ENCODE results near the gene AMER3.
"Not testable (repeated sequence)": the region's sequence is repeated elsewhere in the genome, so short reads cannot be mapped to it uniquely, and the experiment has no call there.

AMER3 gene

GRCh38 chr2:130755256-130756052 is at the start of gene AMER3:
Gene AMER3, plus strand, starts transcription at chr2:130755540. Its CDS starts 6,533 bp downstream, at chr2:130762073.
- DNase-seq (ENCODE audit: low read depth, low spot score), result no peak

- not testable (repeated sequence) for DNase-seq (ENCODE audit: low read depth, low spot score)
These were observed 40.5 kb upstream of the AMER3 start for GRCh38 chr2:130714795-130715194.

GRCh38 chr2:130720036-130720435 is 35.3 kb upstream of the AMER3 start:
- DNase-seq (ENCODE audit: low read depth, low spot score), result no peak

- DNase-seq (ENCODE audit: low read depth, low spot score), result no peak
These were observed 34.8 kb upstream of the AMER3 start for GRCh38 chr2:130720528-130720927.

- no peak for DNase-seq (ENCODE audit: low read depth, low spot score)
These were observed 30.9 kb upstream of the AMER3 start for GRCh38 chr2:130724455-130724854.

- DNase-seq (ENCODE audit: low read depth, low spot score), result no peak
These were observed 28.6 kb upstream of the AMER3 start for GRCh38 chr2:130726614-130727180.

- DNase-seq (ENCODE audit: low read depth, low spot score), result peak; percentile 88
These were observed 27.9 kb upstream of the AMER3 start for GRCh38 chr2:130727286-130727924.

- DNase-seq (ENCODE audit: low read depth, low spot score), result no peak
These were observed 27.3 kb upstream of the AMER3 start for GRCh38 chr2:130728007-130728454.

- no peak for DNase-seq (ENCODE audit: low read depth, low spot score)
These were observed 26.6 kb upstream of the AMER3 start, which contains the start of gene GPR148 for GRCh38 chr2:130728549-130729316. Gene GPR148, plus strand, starts transcription at chr2:130729070. Its CDS starts 82 bp downstream, at chr2:130729152.

GRCh38 chr2:130729322-130730299 is 25.7 kb upstream of the AMER3 start:
- DNase-seq (ENCODE audit: low read depth, low spot score), result no peak

- DNase-seq (ENCODE audit: low read depth, low spot score), result not testable (repeated sequence)
These were observed 23.1 kb upstream of the AMER3 start for GRCh38 chr2:130732257-130732656.

- no peak for DNase-seq (ENCODE audit: low read depth, low spot score)
These were observed 20.1 kb upstream of the AMER3 start for GRCh38 chr2:130735200-130735599.

GRCh38 chr2:130736487-130736886 is 18.9 kb upstream of the AMER3 start:
- no peak for DNase-seq (ENCODE audit: low read depth, low spot score)

- DNase-seq (ENCODE audit: low read depth, low spot score), result no peak
These were observed 17.7 kb upstream of the AMER3 start for GRCh38 chr2:130737592-130737991.

GRCh38 chr2:130740671-130741070 is 14.7 kb upstream of the AMER3 start:
- DNase-seq (ENCODE audit: low read depth, low spot score), result no peak

- no peak for DNase-seq (ENCODE audit: low read depth, low spot score)
These were observed 12.1 kb upstream of the AMER3 start for GRCh38 chr2:130743278-130743677.

GRCh38 chr2:130744287-130745117 is 10.8 kb upstream of the AMER3 start:
- DNase-seq (ENCODE audit: low read depth, low spot score), result no peak

GRCh38 chr2:130749078-130749477 is 6.3 kb upstream of the AMER3 start:
- DNase-seq (ENCODE audit: low read depth, low spot score), result no peak

- no peak for DNase-seq (ENCODE audit: low read depth, low spot score)
These were observed 5.7 kb upstream of the AMER3 start for GRCh38 chr2:130749641-130750040.

- no peak for DNase-seq (ENCODE audit: low read depth, low spot score)
These were observed 529 bp upstream of the AMER3 start for GRCh38 chr2:130754811-130755210.

All from astrocyte of the hippocampus (primary cell).